OCI-LY7 (cell line): ENCODE measurements around the gene FYB2.

ENCODE experiments used
- CTCF ChIP-seq: fragments of 200-600 bp; sonication (generic); conservative IDR thresholded peaks from 2 replicates; pipeline ENCODE4 v1.5.1; 2014; ENCODE audit warnings: mild to moderate bottlenecking, antibody characterized with exemption, low read length, moderate library complexity, mixed read lengths
- EZH2phosphoT487 ChIP-seq: fragments of 200-600 bp; sonication (generic); IDR thresholded peaks from 2 replicates; pipeline ENCODE4 v1.6.1; 2018; ENCODE audit warnings: low read depth, borderline replicate concordance, mild to moderate bottlenecking, mixed run types, antibody characterized with exemption, low read length, moderate library complexity, mixed read lengths

GRCh38 chr1:56827711-56828110 is 8.5 kb upstream of the FYB2 start:
- no peak for TF ChIP-seq CTCF
- TF ChIP-seq EZH2phosphoT487, result no peak
